Activated CD8-positive, alpha-beta memory T cell treated with anti-CD3 and anti-CD28 coated beads for 24 hours (primary cell): Measurements from ENCODE around the gene GXYLT1.
"Not testable (repeated sequence)": the region's sequence is repeated elsewhere in the genome, so short reads cannot be mapped to it uniquely, and the experiment has no call there.

Source experiments
- DNase-seq: peaks from one replicate; pipeline ENCODE4 v3.0.0-alpha.2; 2020

The GXYLT1 gene

DNA sequence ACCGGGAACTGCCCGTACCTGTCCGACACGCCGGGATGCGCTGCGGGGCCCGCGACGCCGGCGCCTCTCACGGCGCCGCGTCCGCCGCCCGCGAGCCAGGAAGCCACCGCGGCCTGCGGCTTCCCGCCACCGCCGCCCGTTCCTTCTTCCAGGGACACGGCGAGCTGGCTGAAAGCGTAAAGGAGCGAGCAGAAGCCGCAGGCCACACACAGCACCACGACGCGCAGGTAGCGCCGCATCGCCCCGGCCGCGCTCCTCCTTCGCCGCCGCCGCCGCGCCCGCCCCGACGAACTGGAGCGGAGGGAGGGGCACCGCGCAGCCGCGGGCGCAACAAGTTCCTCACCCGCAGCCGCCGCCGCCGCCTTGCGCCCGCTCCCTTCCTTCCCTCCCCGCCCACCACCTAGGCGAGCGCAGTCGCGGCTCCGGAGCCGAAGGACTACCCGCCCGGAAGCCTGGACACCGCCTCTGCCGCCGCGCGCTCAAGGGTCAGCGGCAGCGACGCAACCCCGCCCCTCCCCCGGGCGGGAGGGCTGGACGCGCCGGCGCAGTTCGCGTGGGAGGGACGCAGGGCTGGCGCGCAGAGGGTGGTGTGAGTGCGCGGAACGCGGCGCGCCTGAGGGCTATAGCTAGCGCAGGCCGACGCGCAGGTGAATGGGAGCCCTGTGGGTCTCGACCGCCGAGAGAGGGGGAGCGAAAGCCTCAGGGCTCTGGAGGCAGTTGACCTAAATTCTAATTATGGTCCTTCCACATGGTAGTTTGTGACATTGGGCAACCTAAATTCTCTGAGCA lies at the start of gene GXYLT1:
GXYLT1 (minus strand) TSS at position 467 of the 789 bp plus-strand sequence; CDS start at position 239, 228 bp downstream.
- peak; percentile 94 for DNase-seq

GRCh38 chr12:42192686-42193085 lies 48.0 kb upstream of the GXYLT1 start:
- no peak for DNase-seq

- no peak for DNase-seq
Observed at GRCh38 chr12:42192258-42192657, 47.6 kb upstream of the GXYLT1 start.

DNA sequence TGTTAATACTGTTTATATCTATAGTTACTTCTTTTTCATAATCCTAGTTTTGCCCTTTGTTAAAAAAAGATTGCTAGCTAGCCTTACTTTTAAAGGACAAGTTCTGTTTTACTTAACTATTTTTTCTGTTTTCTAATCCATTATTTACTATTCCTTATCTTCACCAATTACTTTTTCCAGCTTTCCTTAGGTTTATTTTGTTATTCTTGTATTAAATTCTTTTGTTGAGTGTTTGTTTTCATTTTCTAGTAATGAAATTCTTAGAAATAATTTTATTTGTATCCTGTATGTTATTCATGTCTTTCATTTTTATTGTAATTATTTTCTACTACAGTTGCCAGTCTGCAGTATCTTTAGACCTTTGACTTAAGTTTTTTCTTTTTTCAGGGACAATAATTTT lies 45.7 kb upstream of the GXYLT1 start:
- no peak for DNase-seq

DNA sequence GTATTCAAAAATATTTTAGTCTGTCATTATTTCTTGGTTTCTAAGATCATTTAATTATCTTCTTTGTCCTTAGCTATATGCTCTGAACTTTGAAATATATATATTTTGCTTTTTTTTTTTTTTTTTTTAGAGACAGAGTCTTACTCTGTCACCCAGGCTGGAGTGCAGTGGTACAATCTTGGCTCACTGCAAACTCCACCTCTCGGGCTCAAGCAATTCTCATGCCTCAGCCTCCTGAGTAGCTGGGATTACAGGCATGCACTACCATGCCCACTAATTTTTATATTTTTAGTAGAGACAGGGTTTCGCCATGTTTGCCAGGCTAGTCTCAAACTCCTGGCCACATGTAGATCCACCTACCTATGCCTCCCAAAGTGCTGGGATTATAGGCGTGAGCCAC lies 43.6 kb upstream of the GXYLT1 start:
- DNase-seq = not testable (repeated sequence)

DNA sequence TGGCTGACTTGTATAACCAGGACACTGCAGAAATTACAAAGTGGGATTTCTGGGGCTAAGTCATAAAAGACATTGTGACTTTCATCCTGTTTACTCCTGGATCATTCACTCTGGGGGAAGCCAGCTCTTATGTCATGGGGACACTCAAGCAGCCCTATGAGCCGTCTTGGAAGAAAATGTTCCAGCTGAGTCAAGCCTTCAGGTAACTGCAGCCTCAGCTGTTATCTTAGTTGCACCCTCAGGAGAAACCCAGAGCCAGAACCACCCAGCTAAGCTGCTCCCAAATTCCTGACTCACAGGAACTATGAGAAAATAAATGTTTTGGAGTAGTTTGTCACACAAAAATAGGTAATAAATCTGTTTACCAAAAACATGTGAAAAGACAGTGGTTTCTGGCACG lies 43.1 kb upstream of the GXYLT1 start:
- DNase-seq = no peak

DNA sequence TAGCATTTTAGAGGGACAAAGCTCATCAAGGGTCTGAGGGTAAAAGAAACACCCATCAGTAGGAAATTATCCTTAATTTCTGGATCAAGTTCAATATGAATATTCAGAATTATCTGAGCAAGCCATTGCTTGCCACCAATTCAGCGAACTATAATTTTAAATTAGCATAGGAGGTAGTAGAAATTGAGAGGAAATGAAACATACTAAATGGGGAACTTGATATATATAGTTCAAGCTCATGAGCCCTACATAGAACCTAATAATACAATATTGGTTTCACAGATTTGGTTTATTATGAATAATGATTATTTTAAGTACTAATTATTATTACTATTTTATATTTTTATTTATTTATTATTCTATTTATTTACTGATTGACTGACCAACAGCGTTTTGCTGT lies 42.1 kb upstream of the GXYLT1 start:
- DNase-seq = no peak

GRCh38 chr12:42182394-42182793 lies 37.7 kb upstream of the GXYLT1 start:
- DNase-seq = no peak

DNA sequence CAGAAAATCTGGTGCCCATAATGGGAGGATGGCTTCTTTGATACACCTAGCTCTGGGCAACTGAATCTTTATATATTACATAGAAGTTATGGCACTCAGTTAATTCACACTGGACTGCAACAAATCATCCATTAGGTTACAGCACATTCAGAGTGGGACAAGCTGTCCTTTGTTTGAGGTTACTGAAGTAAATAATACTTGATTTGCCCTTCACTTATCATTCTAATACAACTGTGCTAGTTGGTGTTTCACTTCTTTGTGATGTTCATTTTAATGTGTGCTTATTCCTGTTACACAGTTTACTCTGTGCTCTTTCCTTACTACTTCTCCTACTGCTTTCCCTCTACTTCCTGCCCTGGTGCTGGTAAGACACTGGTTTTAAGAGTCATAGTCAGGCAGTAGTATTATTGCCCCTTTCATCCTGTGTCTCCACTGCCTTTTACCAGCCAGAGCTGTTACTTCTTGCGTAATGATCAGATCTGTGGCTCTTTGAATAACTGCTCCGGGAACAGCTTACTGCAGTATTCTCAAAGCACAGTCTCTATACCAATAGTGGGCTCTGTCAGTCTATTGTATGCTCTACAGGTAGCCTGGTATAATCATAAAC lies 36.4 kb upstream of the GXYLT1 start:
- no peak for DNase-seq

DNA sequence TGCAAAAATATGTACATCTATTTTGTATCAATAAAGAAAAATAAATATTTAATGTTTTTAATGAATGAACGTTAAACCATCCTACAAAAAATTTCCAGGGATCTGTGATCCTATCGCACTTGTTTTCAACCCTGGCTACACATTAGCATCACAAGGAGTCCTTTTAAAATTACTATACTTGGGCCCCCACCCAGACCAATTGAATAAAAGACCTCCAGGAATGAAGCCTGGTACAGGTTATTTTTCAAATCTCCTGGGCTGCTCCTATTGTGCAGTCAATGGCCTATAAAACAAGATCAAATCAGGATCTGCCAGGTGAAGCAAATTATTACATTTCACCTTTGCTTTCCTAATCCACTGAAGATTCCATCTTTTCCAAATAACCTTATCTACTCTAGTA lies 33.4 kb upstream of the GXYLT1 start:
- DNase-seq = no peak

DNA sequence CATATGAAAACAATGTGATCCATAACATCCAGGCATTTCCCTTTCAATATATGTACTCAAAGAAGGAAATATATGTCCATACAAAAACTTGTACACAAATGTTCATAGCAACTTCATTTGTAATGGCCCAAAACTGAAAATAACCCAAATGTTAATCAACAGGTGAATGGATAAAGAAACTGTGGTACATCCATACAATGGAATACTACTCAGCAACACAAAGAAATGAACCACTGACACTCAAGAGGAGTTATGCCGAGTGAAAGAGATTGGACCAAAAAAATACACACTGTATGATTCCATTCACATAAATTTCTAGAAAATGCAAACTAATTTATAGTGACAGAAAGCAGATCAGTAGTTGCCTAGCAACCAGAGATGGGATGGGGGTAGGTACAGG lies 30.3 kb upstream of the GXYLT1 start:
- no peak for DNase-seq

DNA sequence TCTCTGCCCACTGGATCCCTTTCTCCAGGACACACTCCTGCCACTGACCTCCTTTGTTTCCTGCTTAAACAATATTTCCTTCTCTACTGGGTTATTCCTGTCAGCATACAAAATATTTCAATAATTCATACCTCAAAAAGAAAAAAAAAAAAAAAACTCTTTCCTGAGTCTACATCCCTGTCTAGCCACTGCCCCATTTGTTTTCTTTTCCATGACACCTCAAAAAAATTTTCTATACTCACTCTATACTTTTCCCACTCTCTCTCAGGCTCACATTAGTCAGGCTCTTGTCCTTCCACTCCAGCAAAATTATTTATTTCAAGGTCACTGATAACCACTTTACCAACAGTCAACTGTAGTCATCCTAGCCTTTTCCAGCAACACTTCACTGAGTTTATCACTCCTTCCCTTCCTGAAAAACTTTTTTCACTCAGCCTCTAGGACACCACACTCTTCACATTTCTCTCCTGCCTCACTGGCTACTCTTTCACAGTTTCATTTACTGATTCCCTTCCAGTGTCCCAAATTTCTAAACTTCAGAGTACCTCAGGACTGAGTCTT lies 29.4 kb upstream of the GXYLT1 start:
- no peak for DNase-seq

- no peak for DNase-seq
Observed at GRCh38 chr12:42172441-42173210, 28.0 kb upstream of the GXYLT1 start.

DNA sequence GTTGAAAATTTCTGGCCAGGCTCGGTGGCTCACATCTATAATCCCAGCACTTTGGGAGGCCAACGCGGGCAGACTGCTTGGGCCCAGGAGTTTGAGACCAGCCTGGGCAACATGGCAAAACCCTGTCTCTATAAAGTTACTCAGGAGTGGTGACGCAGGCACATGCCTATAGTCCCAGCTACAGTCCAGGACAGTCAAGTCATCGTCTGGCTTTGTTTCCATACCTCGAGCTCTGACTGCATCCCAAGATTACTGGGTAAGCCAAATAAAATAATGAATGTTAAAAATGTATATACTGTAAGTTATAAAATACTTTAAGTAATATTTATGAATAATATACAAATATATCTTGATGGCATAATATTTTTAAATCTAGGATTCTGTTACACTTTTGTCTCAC lies 23.0 kb upstream of the GXYLT1 start:
- DNase-seq = no peak

GRCh38 chr12:42166501-42166900 lies 21.8 kb upstream of the GXYLT1 start:
- no peak for DNase-seq

DNA sequence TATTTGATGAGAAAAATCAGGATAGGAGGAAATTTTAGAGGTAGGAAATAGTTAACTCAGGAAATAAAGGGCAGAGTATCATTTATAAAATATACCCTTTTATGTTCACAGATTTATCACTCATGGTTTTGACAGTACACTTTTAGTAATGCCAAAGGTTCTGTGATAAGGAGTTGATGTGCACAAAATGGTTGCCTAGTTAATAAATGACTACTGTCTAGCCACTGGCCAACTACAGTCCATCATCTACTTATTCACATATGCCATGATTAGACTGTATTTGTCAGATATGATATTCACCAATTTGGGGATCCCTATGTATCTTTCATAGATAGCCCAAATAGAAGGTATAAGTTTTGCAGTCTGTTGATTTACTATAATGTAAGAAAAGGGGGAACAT lies 19.2 kb upstream of the GXYLT1 start:
- DNase-seq = no peak

- DNase-seq = no peak
Observed at GRCh38 chr12:42162965-42163364, 18.3 kb upstream of the GXYLT1 start.

DNA sequence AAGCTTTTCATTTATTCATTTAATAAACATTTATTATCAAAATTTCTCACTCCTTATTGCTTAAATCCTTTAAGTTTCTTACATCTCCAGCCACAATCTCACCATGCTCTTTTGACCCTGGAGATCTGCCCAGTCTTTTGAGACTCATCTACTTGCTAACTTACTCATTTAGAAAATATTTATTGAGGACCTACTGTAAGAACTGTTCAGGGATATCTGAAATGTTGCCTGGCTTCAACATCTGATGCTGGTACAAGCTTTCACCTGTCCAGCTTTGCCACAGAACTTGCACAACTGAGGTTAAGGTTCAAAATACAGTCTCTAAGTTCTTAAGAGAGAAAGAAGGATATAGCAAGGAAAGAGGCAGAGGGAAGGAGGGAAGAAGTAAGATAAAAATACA lies 17.5 kb upstream of the GXYLT1 start:
- no peak for DNase-seq

DNA sequence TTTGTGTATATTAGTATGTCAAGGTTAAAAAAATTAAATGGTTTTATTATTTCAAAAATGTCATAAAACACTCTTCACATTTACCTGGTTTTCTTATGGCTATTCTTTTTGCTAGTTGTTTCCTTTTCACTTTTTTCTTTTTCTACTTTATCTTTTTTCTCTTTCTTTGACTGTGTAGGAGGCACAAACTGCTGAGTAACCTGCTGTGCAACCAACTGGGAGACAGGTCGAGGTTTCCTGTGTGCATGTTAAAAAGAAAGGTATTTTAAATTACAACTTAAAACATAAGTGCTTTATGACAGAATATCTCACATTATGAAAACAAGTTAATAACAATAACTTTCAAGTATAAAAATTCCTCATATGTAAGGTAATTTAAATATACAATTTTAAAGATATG lies 16.9 kb upstream of the GXYLT1 start:
- no peak for DNase-seq

- DNase-seq = no peak
Observed at GRCh38 chr12:42156232-42156631, 11.6 kb upstream of the GXYLT1 start.

GRCh38 chr12:42145552-42146215 lies 1.0 kb upstream of the GXYLT1 start:
- DNase-seq = no peak

DNA sequence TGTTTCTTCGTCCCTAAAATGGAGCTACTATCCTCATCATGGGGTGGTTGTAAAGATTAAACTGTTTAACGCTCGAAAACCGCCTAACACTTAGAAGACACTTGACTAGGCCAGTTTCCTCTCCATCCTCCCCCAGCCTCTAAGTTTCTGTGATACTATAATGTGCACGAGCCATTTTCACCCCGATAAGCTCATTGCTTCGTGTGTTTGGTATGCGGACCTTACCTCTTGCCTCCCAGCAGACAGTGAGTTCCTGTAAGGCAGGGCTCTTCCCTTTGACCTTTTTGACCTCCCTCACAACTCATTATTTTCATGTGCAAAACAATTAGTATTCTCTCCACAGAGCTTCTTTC lies 499 bp upstream of the GXYLT1 start:
- DNase-seq = no peak

GRCh38 chr12:42144158-42144407 lies 591 bp downstream of the GXYLT1 start:
- DNase-seq = no peak
